Type B pancreatic cell (in vitro differentiated cells): ENCODE measurements around the gene HNRNPC. TPM values are rescaled to one million over a fixed set of nuclear protein-coding genes. Genes with fewer than 3 reads are reported as not detected.

ENCODE experiments used
- DNase-seq: peaks from one replicate; pipeline ENCODE4 v3.0.0; 2021; ENCODE audit warnings: mixed read lengths; ENCODE audit not compliant: unreplicated experiment; ENCODE audit errors: extremely low spot score
- H3K27ac Mint-ChIP-seq: 2 replicates; pipeline ENCODE4 v1.8.0; 2021; ENCODE audit warnings: mild to moderate bottlenecking, mixed read lengths
- H3K27me3 Mint-ChIP-seq: 2 replicates; pipeline ENCODE4 v1.8.0; 2021; ENCODE audit warnings: mixed read lengths
- H3K36me3 Mint-ChIP-seq: 2 replicates; pipeline ENCODE4 v1.8.0; 2021; ENCODE audit warnings: mixed read lengths
- H3K4me1 Mint-ChIP-seq: one replicate; pipeline ENCODE4 v1.8.0; 2021; ENCODE audit warnings: mixed read lengths; ENCODE audit not compliant: unreplicated experiment
- H3K4me3 Mint-ChIP-seq: 2 replicates; pipeline ENCODE4 v1.8.0; 2021; ENCODE audit warnings: mild to moderate bottlenecking, mixed read lengths
- H3K9me3 Mint-ChIP-seq: 2 replicates; pipeline ENCODE4 v1.8.0; 2021; ENCODE audit warnings: mixed read lengths
- total RNA-seq: library from RNA; stranded (reverse); gene quantifications from 2 replicates; pipeline ENCODE4 v1.2.1, GENCODE V29; 2021; ENCODE audit warnings: low replicate concordance
- TF ChIP-seq, protein P1 (sequence below): fragments of 200-600 bp; sonication (generic); conservative IDR thresholded peaks from 2 replicates; pipeline ENCODE4 v1.5.0; 2021; ENCODE audit warnings: antibody characterized with exemption, mild to moderate bottlenecking

HNRNPC gene
- total RNA-seq, 1 donor from 2014 or later = 692 TPM

DNA sequence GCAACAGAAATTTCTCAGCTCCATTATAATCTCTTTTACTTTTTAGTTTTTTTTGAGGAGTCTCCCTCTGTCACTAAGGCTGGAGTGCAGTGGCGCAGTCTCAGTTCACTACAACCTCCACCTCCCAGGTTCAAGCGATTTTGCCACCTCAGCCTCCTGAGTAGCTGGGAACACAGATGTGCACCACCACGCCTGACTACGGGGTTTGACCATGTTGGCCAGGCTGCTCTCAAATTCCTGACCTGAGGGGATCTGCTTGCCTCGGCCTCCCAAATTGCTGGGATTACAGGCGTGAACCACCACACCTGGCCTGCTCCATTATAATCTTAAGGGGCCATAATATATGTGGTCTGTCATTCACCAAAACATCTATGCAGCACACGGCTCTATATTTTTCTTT is 23.4 kb downstream of the HNRNPC start:
- H3K9me3 Mint-ChIP-seq = no peaks in the 10 kb centered on the region
- no peak overlapping the region for H3K27ac Mint-ChIP-seq
- H3K4me3 Mint-ChIP-seq = no peak overlapping the region
- no peak for DNase-seq
- H3K36me3 Mint-ChIP-seq = peaks cover 42% of the 10 kb centered on the region
- no peaks in the 10 kb centered on the region for H3K27me3 Mint-ChIP-seq
- TF ChIP-seq, protein P1, sequence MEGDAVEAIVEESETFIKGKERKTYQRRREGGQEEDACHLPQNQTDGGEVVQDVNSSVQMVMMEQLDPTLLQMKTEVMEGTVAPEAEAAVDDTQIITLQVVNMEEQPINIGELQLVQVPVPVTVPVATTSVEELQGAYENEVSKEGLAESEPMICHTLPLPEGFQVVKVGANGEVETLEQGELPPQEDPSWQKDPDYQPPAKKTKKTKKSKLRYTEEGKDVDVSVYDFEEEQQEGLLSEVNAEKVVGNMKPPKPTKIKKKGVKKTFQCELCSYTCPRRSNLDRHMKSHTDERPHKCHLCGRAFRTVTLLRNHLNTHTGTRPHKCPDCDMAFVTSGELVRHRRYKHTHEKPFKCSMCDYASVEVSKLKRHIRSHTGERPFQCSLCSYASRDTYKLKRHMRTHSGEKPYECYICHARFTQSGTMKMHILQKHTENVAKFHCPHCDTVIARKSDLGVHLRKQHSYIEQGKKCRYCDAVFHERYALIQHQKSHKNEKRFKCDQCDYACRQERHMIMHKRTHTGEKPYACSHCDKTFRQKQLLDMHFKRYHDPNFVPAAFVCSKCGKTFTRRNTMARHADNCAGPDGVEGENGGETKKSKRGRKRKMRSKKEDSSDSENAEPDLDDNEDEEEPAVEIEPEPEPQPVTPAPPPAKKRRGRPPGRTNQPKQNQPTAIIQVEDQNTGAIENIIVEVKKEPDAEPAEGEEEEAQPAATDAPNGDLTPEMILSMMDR = no peak
- peaks cover 11% of the 10 kb centered on the region for H3K4me1 Mint-ChIP-seq

DNA sequence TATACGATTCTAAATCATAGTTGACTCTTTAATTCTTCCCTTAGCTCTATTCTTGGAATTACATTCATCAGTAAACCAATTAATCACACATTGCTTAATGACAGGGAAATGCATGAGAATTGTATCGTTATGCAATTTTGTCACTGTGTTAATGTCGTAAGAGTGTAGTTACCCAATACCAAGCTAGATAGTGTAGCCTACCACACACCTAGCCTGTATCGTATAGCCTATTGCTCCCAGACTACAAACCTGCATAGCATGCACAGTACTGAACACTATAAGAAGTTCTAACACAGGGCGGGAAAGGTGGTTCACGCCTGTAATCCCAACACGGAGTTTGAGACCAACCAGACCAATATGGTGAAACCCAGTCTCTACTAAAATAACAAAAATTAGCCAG is 24.7 kb downstream of the HNRNPC start:
- Mint-ChIP-seq H3K36me3 (peaks cover 33% of the 10 kb centered on the region), H3K27ac (no peak overlapping the region), H3K4me3 (no peak overlapping the region), H3K27me3 (no peaks in the 10 kb centered on the region), H3K4me1 (peaks cover 11% of the 10 kb centered on the region), H3K9me3 (no peaks in the 10 kb centered on the region)
- no peak for DNase-seq
- TF ChIP-seq, protein P1 = no peak

DNA sequence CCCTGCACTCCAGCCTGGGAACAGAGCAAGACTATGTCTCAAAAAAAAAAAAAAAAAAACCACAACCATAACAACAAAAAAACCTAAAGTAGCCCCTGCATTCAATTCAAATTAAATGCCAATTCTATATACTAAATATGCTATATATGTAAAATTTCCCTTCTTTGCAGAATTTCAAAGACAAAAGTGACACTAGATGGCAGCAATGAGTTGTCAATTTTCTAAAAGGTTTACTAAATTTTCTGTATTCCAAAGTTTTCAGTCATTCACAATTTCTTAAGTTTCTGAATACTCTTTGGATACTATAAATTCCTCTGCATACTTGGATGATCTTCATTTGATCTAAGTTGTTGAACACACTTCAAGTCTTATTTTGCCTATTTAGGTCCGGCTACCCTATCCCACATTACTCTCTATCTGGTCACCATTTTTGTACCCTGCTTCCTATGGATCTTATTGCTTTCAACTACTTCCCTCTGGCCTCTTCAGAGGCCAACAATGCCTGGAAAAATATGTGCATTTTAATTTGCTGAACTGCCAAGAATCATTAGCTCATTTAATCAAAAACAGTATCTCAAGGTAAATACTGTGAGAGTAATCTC is 27.9 kb downstream of the HNRNPC start:
- Mint-ChIP-seq H3K36me3 (peaks cover 19% of the 10 kb centered on the region), H3K27ac (peak overlapping the region; percentile 19)

DNA sequence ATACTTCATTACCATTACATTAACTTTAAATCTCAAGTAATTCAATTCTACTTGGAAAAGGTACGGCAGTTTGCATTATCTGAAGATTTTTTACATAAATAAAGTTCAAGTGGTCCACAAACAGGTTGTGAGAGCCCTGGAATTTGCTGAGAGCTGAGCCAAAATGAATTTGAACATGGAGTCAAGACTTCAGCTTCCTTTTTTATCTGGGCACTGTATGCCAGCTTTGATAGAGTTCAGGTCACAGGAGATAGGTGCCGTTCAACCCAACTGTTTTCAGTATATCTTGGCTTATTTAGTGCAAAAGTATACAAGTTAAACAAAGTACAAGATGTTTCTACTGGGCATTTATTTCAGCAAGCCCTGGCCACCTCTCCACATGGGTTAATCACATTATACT is 28.8 kb downstream of the HNRNPC start:
- DNase-seq = no peak
- H3K27ac Mint-ChIP-seq = peak overlapping the region; percentile 66
- no peak overlapping the region for H3K4me3 Mint-ChIP-seq
- H3K4me1 Mint-ChIP-seq = peaks cover 5% of the 10 kb centered on the region
- peaks cover 19% of the 10 kb centered on the region for H3K36me3 Mint-ChIP-seq
- no peaks in the 10 kb centered on the region for H3K27me3 Mint-ChIP-seq
- no peaks in the 10 kb centered on the region for H3K9me3 Mint-ChIP-seq
- TF ChIP-seq, protein P1 = no peak

More for the DNA sequence above, 27.9 kb downstream of the HNRNPC start:
- DNase-seq = no peak
- Mint-ChIP-seq H3K27me3 (no peaks in the 10 kb centered on the region), H3K4me1 (peaks cover 5% of the 10 kb centered on the region), H3K4me3 (no peak overlapping the region), H3K9me3 (no peaks in the 10 kb centered on the region)
- TF ChIP-seq, protein P1 = peak; percentile 72

DNA sequence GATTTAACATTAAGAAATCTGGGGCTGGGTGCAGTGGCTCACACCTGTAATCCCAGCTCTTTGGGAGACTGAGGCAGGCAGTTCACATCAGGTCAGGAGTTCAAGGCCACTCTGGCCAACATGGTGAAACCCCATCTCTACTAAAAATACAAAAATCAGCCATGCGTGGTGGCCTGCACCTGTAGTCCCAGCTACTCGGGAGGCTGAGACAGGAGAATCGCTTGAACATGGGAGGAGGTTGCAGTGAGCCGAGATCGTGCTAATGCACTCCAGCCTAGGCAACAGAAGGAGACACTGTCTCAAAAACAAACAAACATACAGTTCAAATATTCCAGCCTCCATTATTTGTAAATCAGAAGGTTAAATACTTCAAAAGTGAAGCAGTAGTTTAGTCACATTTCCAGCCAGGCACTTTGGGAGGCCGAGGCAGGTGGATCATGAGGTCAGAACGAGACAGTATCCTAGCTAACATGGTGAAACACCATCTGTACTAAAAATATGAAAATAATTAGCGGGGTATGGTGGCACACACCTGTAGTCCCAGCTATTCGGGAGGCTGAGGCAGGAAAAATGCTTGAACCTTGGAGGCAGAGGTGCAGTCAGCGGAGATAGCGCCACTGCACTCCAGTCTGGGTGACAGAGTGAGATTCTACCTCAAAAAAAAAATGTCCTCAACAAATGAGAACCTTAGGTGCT is 30.3 kb downstream of the HNRNPC start:
- Mint-ChIP-seq H3K4me1 (no peaks in the 10 kb centered on the region), H3K27ac (no peak overlapping the region), H3K27me3 (no peaks in the 10 kb centered on the region), H3K36me3 (peaks cover 16% of the 10 kb centered on the region), H3K4me3 (no peak overlapping the region), H3K9me3 (no peaks in the 10 kb centered on the region)
- DNase-seq = no peak
- TF ChIP-seq, protein P1 = no peak
